ENCODE measurements around the gene TP53I11.

The TP53I11 gene

DNA sequence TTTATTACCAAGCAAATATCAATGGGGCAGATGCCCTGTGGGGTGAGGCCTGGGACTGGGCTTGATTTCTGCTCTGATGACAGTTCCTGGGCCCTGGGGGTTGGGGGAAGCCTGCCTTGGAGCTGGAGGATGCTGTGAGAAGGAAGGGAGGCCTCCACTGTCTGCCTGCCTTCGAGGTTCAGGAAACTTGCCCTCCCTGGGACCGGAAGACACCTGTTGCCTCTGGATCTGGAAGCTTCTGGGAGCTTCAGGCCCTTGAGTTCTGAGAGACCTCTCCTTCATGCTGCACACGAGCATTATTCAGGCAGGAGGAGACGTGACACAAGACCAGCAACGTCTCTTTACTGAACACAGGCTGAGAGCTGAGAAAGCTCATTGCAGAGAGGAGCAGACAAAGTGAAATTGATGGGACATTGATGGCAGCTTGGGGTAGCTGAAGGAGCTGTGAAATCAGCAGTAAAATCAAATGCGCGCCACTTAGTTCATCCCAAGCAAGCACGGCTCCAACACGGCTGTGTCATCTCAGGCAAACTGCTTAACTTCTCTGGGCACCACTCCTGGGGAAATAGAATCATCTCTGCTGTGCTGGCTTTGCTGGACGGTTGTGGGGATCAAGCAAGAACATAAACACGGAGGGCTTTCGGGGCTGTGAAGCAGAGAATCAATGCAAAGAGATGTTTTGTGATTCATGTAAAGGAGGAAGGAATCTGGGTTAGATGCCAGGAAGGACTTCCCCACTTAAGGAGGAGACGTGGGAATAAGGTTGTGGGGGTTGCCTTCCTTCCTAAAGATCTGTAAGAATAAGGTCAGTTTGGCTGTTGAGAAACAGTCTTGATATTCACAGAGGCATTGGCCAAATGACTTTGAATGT is 64.5 kb downstream of the TP53I11 start:
- Histone ChIP-seq H2AFZ (ENCODE audit: low read depth, low read length, severe bottlenecking) (no peak overlapping the region), H3K9ac (ENCODE audit: low read length) (no peak overlapping the region), H3K36me3 (ENCODE audit: low read length) (no peaks in the 10 kb centered on the region), H3K4me3 (ENCODE audit: insufficient read depth, low read length, poor library complexity, severe bottlenecking) (no peak overlapping the region), H3K27me3 (ENCODE audit: low read length) (no peaks in the 10 kb centered on the region), H3K27ac (ENCODE audit: low read depth, low read length) (no peak overlapping the region), H3K79me2 (ENCODE audit: insufficient read depth, low read length) (no peaks in the 10 kb centered on the region), H3K9me2 (replicated peaks; ENCODE audit: insufficient read depth, low read length) (no peaks in the 10 kb centered on the region), H4K20me1 (ENCODE audit: low read depth, low read length) (no peaks in the 10 kb centered on the region), H3K4me2 (ENCODE audit: low read depth, low read length, poor library complexity, severe bottlenecking) (no peak overlapping the region), H3K9me3 (ENCODE audit: insufficient read depth, low read length) (no peaks in the 10 kb centered on the region), H3F3A (ENCODE audit: insufficient read depth) (no peaks in the 10 kb centered on the region)
- no peak for TF ChIP-seq EZH2phosphoT487 (conservative IDR thresholded peaks at IDR 0.05; ENCODE audit: low read length)
- TF ChIP-seq, protein P1, sequence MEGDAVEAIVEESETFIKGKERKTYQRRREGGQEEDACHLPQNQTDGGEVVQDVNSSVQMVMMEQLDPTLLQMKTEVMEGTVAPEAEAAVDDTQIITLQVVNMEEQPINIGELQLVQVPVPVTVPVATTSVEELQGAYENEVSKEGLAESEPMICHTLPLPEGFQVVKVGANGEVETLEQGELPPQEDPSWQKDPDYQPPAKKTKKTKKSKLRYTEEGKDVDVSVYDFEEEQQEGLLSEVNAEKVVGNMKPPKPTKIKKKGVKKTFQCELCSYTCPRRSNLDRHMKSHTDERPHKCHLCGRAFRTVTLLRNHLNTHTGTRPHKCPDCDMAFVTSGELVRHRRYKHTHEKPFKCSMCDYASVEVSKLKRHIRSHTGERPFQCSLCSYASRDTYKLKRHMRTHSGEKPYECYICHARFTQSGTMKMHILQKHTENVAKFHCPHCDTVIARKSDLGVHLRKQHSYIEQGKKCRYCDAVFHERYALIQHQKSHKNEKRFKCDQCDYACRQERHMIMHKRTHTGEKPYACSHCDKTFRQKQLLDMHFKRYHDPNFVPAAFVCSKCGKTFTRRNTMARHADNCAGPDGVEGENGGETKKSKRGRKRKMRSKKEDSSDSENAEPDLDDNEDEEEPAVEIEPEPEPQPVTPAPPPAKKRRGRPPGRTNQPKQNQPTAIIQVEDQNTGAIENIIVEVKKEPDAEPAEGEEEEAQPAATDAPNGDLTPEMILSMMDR (IDR thresholded peaks at IDR 0.05; ENCODE audit: insufficient read depth, low read length, poor library complexity, severe bottlenecking): no peak

- Histone ChIP-seq H3F3A (ENCODE audit: insufficient read depth) (no peaks in the 10 kb centered on the region), H3K27ac (ENCODE audit: low read depth, low read length) (no peak overlapping the region), H2AFZ (ENCODE audit: low read depth, low read length, severe bottlenecking) (no peak overlapping the region), H3K79me2 (ENCODE audit: insufficient read depth, low read length) (no peaks in the 10 kb centered on the region), H3K9me2 (replicated peaks; ENCODE audit: insufficient read depth, low read length) (no peaks in the 10 kb centered on the region), H3K27me3 (ENCODE audit: low read length) (no peaks in the 10 kb centered on the region), H3K36me3 (ENCODE audit: low read length) (no peaks in the 10 kb centered on the region), H3K4me2 (ENCODE audit: low read depth, low read length, poor library complexity, severe bottlenecking) (no peak overlapping the region), H3K9me3 (ENCODE audit: insufficient read depth, low read length) (no peaks in the 10 kb centered on the region), H3K4me3 (ENCODE audit: insufficient read depth, low read length, poor library complexity, severe bottlenecking) (no peak overlapping the region), H3K9ac (ENCODE audit: low read length) (no peak overlapping the region), H4K20me1 (ENCODE audit: low read depth, low read length) (no peaks in the 10 kb centered on the region)
- TF ChIP-seq, protein P1 (IDR thresholded peaks at IDR 0.05; ENCODE audit: insufficient read depth, low read length, poor library complexity, severe bottlenecking): no peak
- TF ChIP-seq EZH2phosphoT487 (conservative IDR thresholded peaks at IDR 0.05; ENCODE audit: low read length): no peak
Measured at GRCh38 chr11:44885065-44885810, 65.4 kb downstream of the TP53I11 start.

DNA sequence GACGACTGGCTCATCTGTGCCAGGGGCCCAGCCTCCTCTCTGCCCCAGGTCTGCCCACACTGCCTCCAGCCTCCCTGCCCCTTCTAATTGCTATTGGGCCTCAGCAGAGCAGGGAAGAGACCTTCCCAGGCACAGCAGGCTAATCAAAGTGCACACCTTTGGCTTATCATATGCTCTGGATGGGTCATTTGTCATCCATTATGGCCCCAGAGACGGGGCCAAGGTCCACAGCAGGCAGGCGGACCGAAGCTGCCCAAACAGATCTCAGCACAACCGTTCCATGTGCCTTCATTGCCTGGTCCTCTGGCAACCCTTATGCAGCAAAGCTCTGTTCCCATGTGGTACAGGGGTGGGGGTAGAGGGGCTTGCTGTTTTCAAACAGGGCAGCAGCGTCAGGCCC is 66.6 kb downstream of the TP53I11 start:
- Histone ChIP-seq H3K79me2 (ENCODE audit: insufficient read depth, low read length) (no peaks in the 10 kb centered on the region), H3K27me3 (ENCODE audit: low read length) (no peaks in the 10 kb centered on the region), H3K9me3 (ENCODE audit: insufficient read depth, low read length) (no peaks in the 10 kb centered on the region), H3K4me3 (ENCODE audit: insufficient read depth, low read length, poor library complexity, severe bottlenecking) (no peak overlapping the region), H3K27ac (ENCODE audit: low read depth, low read length) (no peak overlapping the region), H3K9me2 (replicated peaks; ENCODE audit: insufficient read depth, low read length) (no peaks in the 10 kb centered on the region), H3K36me3 (ENCODE audit: low read length) (no peaks in the 10 kb centered on the region), H4K20me1 (ENCODE audit: low read depth, low read length) (no peaks in the 10 kb centered on the region), H3K9ac (ENCODE audit: low read length) (no peak overlapping the region), H2AFZ (ENCODE audit: low read depth, low read length, severe bottlenecking) (no peak overlapping the region), H3F3A (ENCODE audit: insufficient read depth) (no peaks in the 10 kb centered on the region), H3K4me2 (ENCODE audit: low read depth, low read length, poor library complexity, severe bottlenecking) (no peak overlapping the region)
- TF ChIP-seq EZH2phosphoT487 (conservative IDR thresholded peaks at IDR 0.05; ENCODE audit: low read length): no peak
- TF ChIP-seq, protein P1 (IDR thresholded peaks at IDR 0.05; ENCODE audit: insufficient read depth, low read length, poor library complexity, severe bottlenecking): no peak
